H9 (cell line): Measurements from ENCODE around the gene BLOC1S5. TPM values are rescaled to one million over a fixed set of nuclear protein-coding genes. Genes with fewer than 3 reads are reported as not detected.

ENCODE experiments used
- DNase-seq: peaks from one replicate; pipeline ENCODE4 v3.0.0-alpha.2; 2017
- H2AFZ ChIP-seq: one replicate; pipeline ENCODE4 v1.6.1; 2013; ENCODE audit warnings: mild to moderate bottlenecking, low read length, control low read depth, moderate library complexity
- H2AK5ac ChIP-seq: 2 replicates; pipeline ENCODE4 v1.6.1; 2013; ENCODE audit warnings: low read length, control low read depth, mixed read lengths; ENCODE audit not compliant: insufficient read length
- H2BK120ac ChIP-seq: one replicate; pipeline ENCODE4 v1.6.1; 2013; ENCODE audit warnings: low read depth, mild to moderate bottlenecking, low read length, control low read depth, inconsistent platforms; ENCODE audit not compliant: poor library complexity, severe bottlenecking
- H2BK12ac ChIP-seq: 2 replicates; pipeline ENCODE4 v1.6.1; 2013; ENCODE audit warnings: low read length, control low read depth, mixed read lengths, low read depth; ENCODE audit not compliant: insufficient read length
- H2BK15ac ChIP-seq: 2 replicates; pipeline ENCODE4 v1.6.1; 2013; ENCODE audit warnings: low read depth, low read length, control low read depth
- H2BK20ac ChIP-seq: one replicate; pipeline ENCODE4 v1.6.1; 2013; ENCODE audit warnings: low read depth, mild to moderate bottlenecking, low read length, control low read depth, inconsistent platforms; ENCODE audit not compliant: poor library complexity, severe bottlenecking
- H2BK5ac ChIP-seq: 2 replicates; pipeline ENCODE4 v1.6.1; 2013; ENCODE audit warnings: low read length, control low read depth, mixed read lengths; ENCODE audit not compliant: insufficient read length
- H3K14ac ChIP-seq: 2 replicates; pipeline ENCODE4 v1.6.1; 2013; ENCODE audit warnings: low read length, control low read depth; ENCODE audit not compliant: insufficient read depth
- H3K18ac ChIP-seq: 2 replicates; pipeline ENCODE4 v1.6.1; 2013; ENCODE audit warnings: low read depth, mild to moderate bottlenecking, mixed read lengths, low read length, control low read depth; ENCODE audit not compliant: insufficient read length
- H3K23ac ChIP-seq: 2 replicates; pipeline ENCODE4 v1.6.1; 2013; ENCODE audit warnings: low read length, control low read depth, mixed read lengths, low read depth; ENCODE audit not compliant: insufficient read length
- H3K23me2 ChIP-seq: 2 replicates; pipeline ENCODE4 v1.6.1; 2013; ENCODE audit warnings: low read depth, mild to moderate bottlenecking, mixed read lengths, low read length, control low read depth; ENCODE audit not compliant: insufficient read length, poor library complexity, severe bottlenecking
- H3K27ac ChIP-seq: 2 replicates; pipeline ENCODE4 v1.5.1; 2013; ENCODE audit warnings: low read length, control low read depth, mixed read lengths, low read depth; ENCODE audit not compliant: insufficient read length
- H3K27me3 ChIP-seq: 2 replicates; pipeline ENCODE4 v1.6.1; 2013; ENCODE audit warnings: low read length, control low read depth, inconsistent platforms; ENCODE audit not compliant: insufficient read depth
- H3K4ac ChIP-seq: 2 replicates; pipeline ENCODE4 v1.6.1; 2013; ENCODE audit warnings: low read depth, mild to moderate bottlenecking, control low read depth, inconsistent platforms, low read length, moderate library complexity
- H3K4me1 ChIP-seq: 2 replicates; pipeline ENCODE4 v1.6.1; 2013; ENCODE audit warnings: low read length, control low read depth, inconsistent platforms; ENCODE audit not compliant: insufficient read depth
- H3K4me2 ChIP-seq: 2 replicates; pipeline ENCODE4 v1.6.1; 2013; ENCODE audit warnings: low read length, control low read depth, mixed read lengths; ENCODE audit not compliant: insufficient read length, insufficient read depth
- H3K56ac ChIP-seq: 2 replicates; pipeline ENCODE4 v1.6.1; 2013; ENCODE audit warnings: low read depth, mild to moderate bottlenecking, mixed read lengths, low read length, control low read depth; ENCODE audit not compliant: insufficient read length
- H3K79me1 ChIP-seq: 2 replicates; pipeline ENCODE4 v1.6.1; 2013; ENCODE audit warnings: low read depth, mild to moderate bottlenecking, moderate library complexity, low read length, control low read depth, inconsistent platforms; ENCODE audit not compliant: insufficient read depth, poor library complexity, severe bottlenecking
- H3K79me2 ChIP-seq: 2 replicates; pipeline ENCODE4 v1.6.1; 2013; ENCODE audit warnings: low read length, control low read depth, inconsistent platforms; ENCODE audit not compliant: insufficient read depth
- H3K9ac ChIP-seq: 2 replicates; pipeline ENCODE4 v1.6.1; 2013; ENCODE audit warnings: low read length, control low read depth, mixed read lengths; ENCODE audit not compliant: insufficient read length; ENCODE audit errors: extremely low read depth
- H3K9me3 ChIP-seq: one replicate; pipeline ENCODE4 v1.6.1; 2013; ENCODE audit warnings: low read depth, low read length, inconsistent platforms; ENCODE audit not compliant: control insufficient read depth
- H3T11ph ChIP-seq: one replicate; pipeline ENCODE4 v1.6.1; 2013; ENCODE audit warnings: mild to moderate bottlenecking, low read length, control low read depth, inconsistent platforms
- H4K20me1 ChIP-seq: one replicate; pipeline ENCODE4 v1.6.1; 2013; ENCODE audit not compliant: control insufficient read depth, insufficient read length, insufficient read depth
- H4K5ac ChIP-seq: 2 replicates; pipeline ENCODE4 v1.6.1; 2013; ENCODE audit warnings: low read depth, mild to moderate bottlenecking, mixed read lengths, low read length, control low read depth; ENCODE audit not compliant: insufficient read length
- H4K8ac ChIP-seq: replicated peaks from 2 replicates; pipeline ENCODE4 v1.6.1; 2013; ENCODE audit warnings: low read length, control low read depth, mixed read lengths, low read depth; ENCODE audit not compliant: insufficient read length
- H4K91ac ChIP-seq: 2 replicates; pipeline ENCODE4 v1.6.1; 2013; ENCODE audit warnings: low read depth, mild to moderate bottlenecking, moderate library complexity, mixed read lengths, low read length, control low read depth; ENCODE audit not compliant: insufficient read length
- H3K27ac Mint-ChIP-seq, 3 experiments: 2 replicates in 2 of 3; 3 replicates in 1 of 3; pipeline ENCODE4 v1.8.0; 2020 to 2021; ENCODE audit warnings: mixed read lengths in 3 of 3, mild to moderate bottlenecking in 1 of 3, moderate library complexity in 1 of 3
- H3K27me3 Mint-ChIP-seq: 2 replicates; pipeline ENCODE4 v1.8.0; 2021; ENCODE audit warnings: low read depth, mild to moderate bottlenecking, moderate library complexity, mixed read lengths
- H3K36me3 Mint-ChIP-seq, 3 experiments: 2 replicates in 2 of 3; 3 replicates in 1 of 3; pipeline ENCODE4 v1.8.0; 2020 to 2021; ENCODE audit warnings: low read depth in 3 of 3, mixed read lengths in 3 of 3; ENCODE audit not compliant: insufficient read depth in 1 of 3
- H3K4me1 Mint-ChIP-seq, 2 experiments: 2 replicates each; pipeline ENCODE4 v1.8.0; 2020; ENCODE audit warnings: mixed read lengths in 2 of 2
- H3K4me3 Mint-ChIP-seq, 2 experiments: 2 replicates in 1 of 2; 3 replicates in 1 of 2; pipeline ENCODE4 v1.8.0; 2020 to 2021; ENCODE audit warnings: mild to moderate bottlenecking in 2 of 2, mixed read lengths in 2 of 2, moderate library complexity in 1 of 2
- H3K9me3 Mint-ChIP-seq, 2 experiments: 2 replicates in 1 of 2; 3 replicates in 1 of 2; pipeline ENCODE4 v1.8.0; 2020; ENCODE audit warnings: mild to moderate bottlenecking in 2 of 2, mixed read lengths in 2 of 2, moderate library complexity in 1 of 2
- WGBS: extraction: QIAGEN DNeasy Blood & Tissue Kit; methylation state at CpG from one replicate; pipeline ENCODE4 v1.1.7; 2013; ENCODE audit warnings: missing lambda C conversion rate, low lambda C conversion rate, mixed read lengths; ENCODE audit not compliant: insufficient read length; ENCODE audit errors: extremely low coverage; 5-methylcytosine and 5-hydroxymethylcytosine counted together
- total RNA-seq: library from RNA; stranded (reverse); gene quantifications from 2 replicates; pipeline ENCODE4 v1.2.1, GENCODE V29; 2021
- TF ChIP-seq, protein P1 (sequence below): fragments of 200-600 bp; sonication (generic); conservative IDR thresholded peaks from 3 replicates; pipeline ENCODE4 v1.8.0; 2021; ENCODE audit warnings: antibody characterized with exemption, mild to moderate bottlenecking

The BLOC1S5 gene
- total RNA-seq, 1 experiment from 2014 or later = 15.6 TPM

- TF ChIP-seq, protein P1, sequence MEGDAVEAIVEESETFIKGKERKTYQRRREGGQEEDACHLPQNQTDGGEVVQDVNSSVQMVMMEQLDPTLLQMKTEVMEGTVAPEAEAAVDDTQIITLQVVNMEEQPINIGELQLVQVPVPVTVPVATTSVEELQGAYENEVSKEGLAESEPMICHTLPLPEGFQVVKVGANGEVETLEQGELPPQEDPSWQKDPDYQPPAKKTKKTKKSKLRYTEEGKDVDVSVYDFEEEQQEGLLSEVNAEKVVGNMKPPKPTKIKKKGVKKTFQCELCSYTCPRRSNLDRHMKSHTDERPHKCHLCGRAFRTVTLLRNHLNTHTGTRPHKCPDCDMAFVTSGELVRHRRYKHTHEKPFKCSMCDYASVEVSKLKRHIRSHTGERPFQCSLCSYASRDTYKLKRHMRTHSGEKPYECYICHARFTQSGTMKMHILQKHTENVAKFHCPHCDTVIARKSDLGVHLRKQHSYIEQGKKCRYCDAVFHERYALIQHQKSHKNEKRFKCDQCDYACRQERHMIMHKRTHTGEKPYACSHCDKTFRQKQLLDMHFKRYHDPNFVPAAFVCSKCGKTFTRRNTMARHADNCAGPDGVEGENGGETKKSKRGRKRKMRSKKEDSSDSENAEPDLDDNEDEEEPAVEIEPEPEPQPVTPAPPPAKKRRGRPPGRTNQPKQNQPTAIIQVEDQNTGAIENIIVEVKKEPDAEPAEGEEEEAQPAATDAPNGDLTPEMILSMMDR = no peak
- no peak overlapping the region for H2AFZ ChIP-seq
- H3K36me3 Mint-ChIP-seq = peaks cover 56 to 67% (median 66%) of the 10 kb centered on the region in 3 experiments
Observed at GRCh38 chr6:8088886-8089285, 24.7 kb upstream of the BLOC1S5 start.

More at GRCh38 chr6:8088886-8089285, 24.7 kb upstream of the BLOC1S5 start:
- H3K27ac Mint-ChIP-seq = no peak overlapping the region
- Histone ChIP-seq H3K14ac (no peak overlapping the region), H3K79me2 (0 out of 2 replicates have a peak, but pooled peaks cover 2% of the 10 kb centered on the region), H2AK5ac (no peak overlapping the region), H4K5ac (no peak overlapping the region), H4K8ac (no peak overlapping the region), H3K9me3 (peaks cover 11% of the 10 kb centered on the region), H3K56ac (no peak overlapping the region), H3T11ph (no peak overlapping the region), H3K4ac (no peak overlapping the region), H2BK120ac (no peak overlapping the region), H2BK12ac (no peak overlapping the region), H3K4me1 (peaks cover 2% of the 10 kb centered on the region; the same call in 1 of the 2 replicates), H3K18ac (no peak overlapping the region), H4K20me1 (no peaks in the 10 kb centered on the region), H3K27ac (no peak overlapping the region), H3K23ac (no peak overlapping the region), H2BK15ac (no peak overlapping the region), H3K27me3 (no peaks in the 10 kb centered on the region), H4K91ac (no peak overlapping the region), H3K23me2 (no peaks in the 10 kb centered on the region), H3K79me1 (peaks cover 10% of the 10 kb centered on the region), H3K4me2 (no peak overlapping the region), H2BK5ac (no peak overlapping the region), H2BK20ac (no peak overlapping the region), H3K9ac (no peak overlapping the region)
- WGBS = no CpG with 5 or more reads among the region's 2 CpGs
- DNase-seq = no peak
- H3K27me3 Mint-ChIP-seq = no peaks in the 10 kb centered on the region
- H3K4me1 Mint-ChIP-seq = peaks cover 4 to 6% of the 10 kb centered on the region in 2 experiments
- H3K4me3 Mint-ChIP-seq = no peak overlapping the region
- H3K9me3 Mint-ChIP-seq = peaks cover 16 to 20% of the 10 kb centered on the region in 2 experiments; a peak in 4 of 5 replicates
